HL-60/S4 treated with retinoic acid at 250 ng/mL for 4 days and 3 days (cell line): ENCODE measurements around the gene METRNL.
"Not testable (repeated sequence)": the region's sequence is repeated elsewhere in the genome, so short reads cannot be mapped to it uniquely, and the experiment has no call there.

Source experiments
- in situ Hi-C: fragments of 300-500 bp; cut with MboI; formaldehyde crosslinking; loops from 2 replicates; pipeline ENCODE4 v1.7.0; 2022; ENCODE audit warnings: low sequenced_read_pairs

The METRNL gene, protein sequence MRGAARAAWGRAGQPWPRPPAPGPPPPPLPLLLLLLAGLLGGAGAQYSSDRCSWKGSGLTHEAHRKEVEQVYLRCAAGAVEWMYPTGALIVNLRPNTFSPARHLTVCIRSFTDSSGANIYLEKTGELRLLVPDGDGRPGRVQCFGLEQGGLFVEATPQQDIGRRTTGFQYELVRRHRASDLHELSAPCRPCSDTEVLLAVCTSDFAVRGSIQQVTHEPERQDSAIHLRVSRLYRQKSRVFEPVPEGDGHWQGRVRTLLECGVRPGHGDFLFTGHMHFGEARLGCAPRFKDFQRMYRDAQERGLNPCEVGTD

DNA sequence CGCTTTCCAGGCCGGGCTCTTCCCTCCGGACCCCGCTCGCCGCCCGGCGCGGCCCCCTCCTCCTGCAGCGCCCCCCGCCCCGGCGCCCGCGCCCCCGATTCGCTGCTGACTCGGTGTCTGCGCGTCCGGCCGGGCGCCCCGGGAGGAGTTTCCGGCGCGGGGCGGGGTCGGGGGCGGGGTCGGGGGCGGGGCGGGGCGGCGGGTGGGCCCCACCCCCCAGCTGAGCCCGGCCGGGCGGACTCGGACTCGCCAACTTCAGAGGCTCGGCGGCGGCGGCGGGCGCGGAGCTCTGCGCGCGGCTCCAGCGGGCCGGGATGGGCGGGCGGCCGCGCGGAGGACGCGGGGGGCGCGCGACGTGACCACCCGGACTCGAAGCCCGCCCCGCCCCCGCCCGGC, at the start of gene METRNL:
TSS of gene METRNL (plus strand) at position 258 of the 396 bp plus-strand sequence. CDS start 207 bp downstream, outside the sequence.
- in situ Hi-C loops = no loop called here

GRCh38 chr17:83030432-83030831, 49.0 kb upstream of the METRNL start:
- in situ Hi-C loops = no loop called here

GRCh38 chr17:83031321-83031945, 48.0 kb upstream of the METRNL start:
- in situ Hi-C loops = no loop called here

DNA sequence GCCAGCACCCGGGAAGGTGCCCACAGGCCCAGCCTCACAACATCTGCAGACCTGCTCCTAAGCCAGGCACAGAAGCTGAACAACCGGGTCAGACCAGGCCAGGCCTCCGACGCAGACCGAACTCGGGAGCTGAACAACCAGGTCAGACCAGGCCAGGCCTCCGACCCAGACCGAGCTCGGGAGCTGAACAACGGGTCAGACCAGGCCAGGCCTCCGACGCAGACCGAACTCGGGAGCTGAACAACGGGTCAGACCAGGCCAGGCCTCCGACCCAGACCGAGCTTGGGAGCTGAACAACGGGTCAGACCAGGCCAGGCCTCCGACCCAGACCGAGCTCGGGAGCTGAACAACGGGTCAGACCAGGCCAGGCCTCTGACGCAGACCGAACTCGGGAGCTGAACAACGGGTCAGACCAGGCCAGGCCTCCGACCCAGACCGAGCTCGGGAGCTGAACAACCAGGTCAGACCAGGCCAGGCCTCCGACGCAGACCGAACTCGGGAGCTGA, 47.4 kb upstream of the METRNL start:
- in situ Hi-C loops = not testable (repeated sequence)

DNA sequence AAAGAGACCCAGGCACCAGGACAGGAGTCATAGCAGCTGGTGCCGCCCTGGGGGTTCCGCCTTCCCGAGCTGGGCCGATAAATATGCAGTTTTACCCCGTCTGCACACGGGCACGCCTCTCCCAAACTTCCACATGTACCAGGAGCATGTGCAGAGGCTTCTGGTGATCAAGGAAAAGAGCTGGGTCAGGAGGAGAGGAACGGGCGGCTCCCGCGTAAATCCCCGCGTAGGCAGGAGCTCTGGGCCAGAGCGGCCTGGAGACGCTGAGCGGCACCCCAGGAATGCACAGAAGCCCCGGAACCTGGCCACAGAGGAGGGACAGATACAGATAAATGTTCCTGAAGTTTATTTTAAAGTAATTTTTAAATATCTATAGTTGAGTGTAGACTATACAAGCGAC, 46.6 kb upstream of the METRNL start:
- in situ Hi-C loops = no loop called here

DNA sequence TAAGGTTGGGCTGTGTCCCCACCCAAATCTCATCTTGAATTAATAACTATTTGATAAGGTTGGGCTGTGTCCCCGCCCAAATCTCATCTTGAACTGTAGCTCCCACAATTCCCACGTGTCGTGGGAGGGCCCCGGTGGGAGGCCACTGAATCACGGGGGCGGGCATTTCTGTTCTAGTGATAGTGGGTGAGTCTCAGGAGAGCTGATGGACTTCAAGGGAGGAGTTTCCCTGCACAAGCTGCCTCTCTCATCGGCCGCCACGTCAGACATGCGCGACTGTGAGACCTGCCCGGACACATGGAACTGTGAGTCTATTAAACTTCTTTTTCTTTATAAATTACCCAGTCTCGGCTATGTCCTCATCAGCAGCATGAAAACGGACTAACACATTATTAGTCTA, 44.9 kb upstream of the METRNL start:
- in situ Hi-C loops = no loop called here

- in situ Hi-C loops = no loop called here
Observed at GRCh38 chr17:83035722-83036121, 43.7 kb upstream of the METRNL start.

GRCh38 chr17:83036193-83036592, 43.2 kb upstream of the METRNL start:
- in situ Hi-C loops = no loop called here

- in situ Hi-C loops = no loop called here
Observed at GRCh38 chr17:83036666-83037065, 42.7 kb upstream of the METRNL start.

GRCh38 chr17:83037084-83037873, 42.1 kb upstream of the METRNL start:
- in situ Hi-C loops = no loop called here

DNA sequence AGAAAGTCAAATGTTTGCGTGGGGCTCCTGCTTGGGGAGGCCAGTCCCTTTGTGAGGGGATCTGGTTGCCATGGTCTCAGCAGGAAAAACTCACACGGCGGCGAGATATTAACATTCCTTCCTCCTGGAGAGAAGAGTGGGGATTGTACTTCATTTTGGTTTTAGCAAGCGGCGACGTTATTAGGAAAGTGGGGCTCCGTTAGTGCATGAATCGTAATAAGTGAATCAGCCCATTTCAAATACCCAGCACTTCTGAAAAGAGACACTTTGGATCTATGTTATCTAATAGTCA, 41.6 kb upstream of the METRNL start:
- in situ Hi-C loops = no loop called here

DNA sequence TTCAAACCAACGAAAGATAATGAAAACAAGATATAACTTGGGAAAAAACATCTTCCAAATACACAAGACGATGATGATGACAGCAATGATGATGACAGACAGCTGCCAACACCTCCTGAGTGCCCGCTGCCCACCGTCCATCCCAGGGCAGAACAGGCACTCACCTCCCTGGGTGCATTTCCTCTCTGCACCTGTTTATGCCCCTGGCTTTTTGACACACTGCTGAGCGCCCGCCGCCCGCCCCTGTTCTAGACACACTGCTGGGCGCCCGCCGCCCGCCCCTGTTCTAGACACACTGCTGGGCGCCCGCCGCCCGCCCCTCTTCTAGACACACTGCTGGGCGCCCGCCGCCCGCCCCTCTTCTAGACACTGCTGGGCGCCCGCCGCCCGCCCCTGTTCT, 40.4 kb upstream of the METRNL start:
- in situ Hi-C loops = not testable (repeated sequence)

DNA sequence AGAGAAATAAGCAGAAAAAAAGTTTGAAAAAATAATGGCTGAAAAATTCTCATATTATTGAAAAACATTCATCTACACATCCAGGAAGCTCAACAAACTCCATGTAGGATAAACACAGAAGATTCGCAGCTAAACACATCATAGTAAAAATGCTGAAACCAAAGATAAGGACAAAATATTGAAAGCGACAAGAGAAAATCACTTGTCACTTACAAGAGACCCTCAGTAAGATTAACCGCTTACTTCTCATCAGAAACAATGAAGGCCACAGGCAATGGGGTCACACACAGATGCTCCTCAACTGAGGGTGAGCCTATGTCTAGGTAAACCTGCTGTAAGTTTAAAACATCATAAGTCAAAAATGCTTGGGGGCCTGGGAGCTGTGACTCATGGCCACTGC, 38.1 kb upstream of the METRNL start:
- in situ Hi-C loops = no loop called here

GRCh38 chr17:83042522-83043158, 36.8 kb upstream of the METRNL start:
- in situ Hi-C loops = no loop called here

DNA sequence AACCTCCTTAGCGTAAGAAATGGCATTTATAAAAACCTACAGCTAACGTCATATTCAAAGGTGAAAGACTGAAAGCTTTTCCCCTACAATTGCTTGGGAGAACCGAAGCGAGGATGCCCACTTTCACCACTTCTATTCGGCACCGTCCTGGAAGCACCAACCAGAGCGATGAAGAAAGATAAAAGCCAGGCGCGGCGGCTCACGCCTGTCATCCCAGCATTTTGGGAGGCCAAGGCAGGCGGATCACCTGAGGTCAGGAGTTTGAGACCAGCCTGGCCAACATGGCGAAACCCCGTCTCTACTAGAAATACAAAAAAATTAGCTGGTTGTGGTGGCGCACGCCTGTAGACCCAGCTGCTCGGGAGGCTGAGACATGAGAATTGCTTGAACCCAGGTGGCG, 34.9 kb upstream of the METRNL start:
- in situ Hi-C loops = not testable (repeated sequence)

DNA sequence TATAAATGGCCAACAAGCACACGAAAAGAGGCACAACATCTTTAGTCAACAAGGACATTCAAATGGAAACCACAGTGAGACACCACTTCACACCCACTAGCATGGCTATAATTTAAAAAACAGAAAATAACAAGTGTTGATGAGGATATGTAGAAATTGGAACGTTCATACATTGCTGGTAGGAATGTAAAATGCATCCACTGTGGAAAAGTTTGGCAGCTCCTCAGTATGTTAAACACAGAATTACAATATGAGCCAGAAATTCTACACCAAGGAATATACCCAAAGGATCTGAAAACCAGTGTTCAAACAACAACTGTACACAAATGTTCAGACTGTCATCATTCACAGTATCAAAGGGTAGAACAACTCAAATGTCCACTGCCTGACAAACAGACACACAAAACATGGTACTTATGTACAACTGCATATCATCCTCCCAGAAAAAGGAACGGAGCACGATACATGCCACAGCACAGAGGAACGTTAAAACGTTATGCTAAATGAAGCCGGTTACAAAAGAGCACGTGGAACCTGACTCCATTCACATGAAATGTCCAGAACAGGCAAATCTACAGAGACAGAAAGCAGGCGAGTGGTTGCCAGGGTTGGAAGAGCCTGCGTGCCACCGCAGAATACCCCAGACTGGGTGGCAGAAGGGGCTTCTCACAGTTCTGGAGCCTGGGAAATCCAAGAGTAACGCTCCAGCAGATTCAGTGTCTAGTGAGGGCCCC, 32.8 kb upstream of the METRNL start:
- in situ Hi-C loops = no loop called here

GRCh38 chr17:83047182-83047478, 32.3 kb upstream of the METRNL start:
- in situ Hi-C loops = no loop called here

- in situ Hi-C loops = not testable (repeated sequence)
Observed at GRCh38 chr17:83047818-83048475, 31.5 kb upstream of the METRNL start.

DNA sequence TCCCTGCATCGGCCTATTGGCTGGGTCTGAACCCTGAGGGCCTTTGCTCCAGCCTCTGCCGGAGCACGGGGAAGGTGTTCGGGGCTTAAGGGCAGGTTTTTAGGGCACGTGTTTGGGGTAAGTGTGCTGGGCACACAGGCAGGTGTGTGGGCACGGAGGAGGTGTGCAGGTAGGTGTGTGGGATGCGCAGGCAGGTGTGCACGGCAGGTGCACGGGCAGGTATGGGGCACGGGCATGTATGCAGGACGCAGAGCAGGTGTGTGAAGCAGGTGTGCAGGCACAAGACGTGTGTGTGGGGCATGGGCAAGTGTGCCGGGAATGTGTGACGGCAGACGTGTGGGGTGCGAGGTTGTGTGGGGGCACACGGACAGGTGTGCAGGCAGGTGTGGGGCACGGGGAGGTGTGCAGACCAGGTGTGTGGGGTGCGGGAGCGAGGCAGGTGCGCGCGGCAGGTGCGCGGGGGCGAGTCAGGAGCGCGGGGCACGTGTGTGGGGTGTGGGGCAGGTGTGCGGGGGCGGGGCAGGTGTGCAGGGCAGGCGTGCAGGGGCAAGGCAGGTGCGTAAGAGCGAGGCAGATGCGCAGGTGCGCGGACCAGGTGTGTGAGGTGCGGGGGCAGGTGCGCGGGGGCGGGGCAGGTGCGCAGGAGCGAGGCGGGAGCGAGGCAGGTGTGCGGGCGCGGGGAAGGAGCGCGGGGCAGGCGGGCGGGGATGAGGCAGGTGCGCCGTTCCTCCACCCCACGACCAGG, 28.6 kb upstream of the METRNL start:
- in situ Hi-C loops = no loop called here
